Measurements from ENCODE around the gene PRKAG1. TPM values are rescaled to one million over a fixed set of nuclear protein-coding genes. Genes with fewer than 3 reads are reported as not detected.

Gene PRKAG1
- total and polyA plus RNA-seq, 10 of the 15 experiments (the other 5 are each of a cell fraction or from before 2014, with no cell fraction given): 44.5 to 91.6 (median 60.9) TPM

DNA sequence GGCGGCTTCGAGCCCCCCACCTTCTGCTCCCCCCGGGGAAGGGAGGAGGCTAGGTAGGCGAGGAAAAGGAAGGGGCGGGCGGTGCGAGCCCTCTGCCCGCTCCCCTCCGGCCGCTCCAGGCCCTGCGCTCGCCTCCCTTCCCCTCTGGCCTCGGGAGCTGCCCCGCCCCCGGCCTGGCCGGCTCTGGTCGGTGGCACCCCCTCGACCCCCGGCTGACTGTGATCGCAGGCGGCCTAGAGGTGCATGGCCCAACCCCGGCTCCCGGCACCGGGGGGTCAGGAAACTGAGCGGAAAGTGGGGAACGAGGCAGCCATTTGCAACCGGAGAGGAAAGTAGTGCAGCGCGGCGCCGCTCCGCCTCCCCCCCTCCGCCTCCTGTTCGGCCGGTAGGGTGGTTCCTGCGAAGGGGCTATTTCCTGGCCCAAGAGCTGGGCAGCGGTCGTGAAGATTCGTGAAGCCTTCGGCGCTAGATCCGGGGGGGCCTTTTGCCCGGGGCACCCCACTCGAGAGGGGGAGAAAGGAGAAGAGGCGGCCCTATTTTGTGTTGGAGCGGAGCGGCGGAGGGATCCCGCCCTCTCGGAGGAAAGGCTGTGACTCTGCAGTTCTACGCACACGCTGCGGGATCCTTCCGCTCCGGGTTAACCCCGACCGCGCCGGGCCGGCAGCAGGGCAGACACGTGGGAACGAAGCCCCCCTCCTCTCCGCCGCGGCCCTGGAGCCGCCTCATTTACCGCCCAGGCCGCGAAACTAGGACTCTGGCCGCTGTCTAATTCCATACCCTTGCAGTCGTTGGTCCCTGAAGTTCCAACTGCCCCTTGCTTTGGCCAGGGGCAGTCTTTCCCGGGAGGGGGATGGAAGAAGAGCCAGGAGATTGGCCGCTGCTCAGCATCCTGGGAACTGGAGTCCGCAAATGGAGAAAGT is 41.9 kb upstream of the PRKAG1 start, which contains the start of gene KMT2D (continued):
- TF ChIP-seq SMAD5 (IDR thresholded peaks at IDR 0.05; ENCODE audit: low read depth): peak; percentile 65
- TF ChIP-seq IKZF2 (IDR thresholded peaks at IDR 0.05): peak; percentile 90 to 92
- TF ChIP-seq, protein P1, sequence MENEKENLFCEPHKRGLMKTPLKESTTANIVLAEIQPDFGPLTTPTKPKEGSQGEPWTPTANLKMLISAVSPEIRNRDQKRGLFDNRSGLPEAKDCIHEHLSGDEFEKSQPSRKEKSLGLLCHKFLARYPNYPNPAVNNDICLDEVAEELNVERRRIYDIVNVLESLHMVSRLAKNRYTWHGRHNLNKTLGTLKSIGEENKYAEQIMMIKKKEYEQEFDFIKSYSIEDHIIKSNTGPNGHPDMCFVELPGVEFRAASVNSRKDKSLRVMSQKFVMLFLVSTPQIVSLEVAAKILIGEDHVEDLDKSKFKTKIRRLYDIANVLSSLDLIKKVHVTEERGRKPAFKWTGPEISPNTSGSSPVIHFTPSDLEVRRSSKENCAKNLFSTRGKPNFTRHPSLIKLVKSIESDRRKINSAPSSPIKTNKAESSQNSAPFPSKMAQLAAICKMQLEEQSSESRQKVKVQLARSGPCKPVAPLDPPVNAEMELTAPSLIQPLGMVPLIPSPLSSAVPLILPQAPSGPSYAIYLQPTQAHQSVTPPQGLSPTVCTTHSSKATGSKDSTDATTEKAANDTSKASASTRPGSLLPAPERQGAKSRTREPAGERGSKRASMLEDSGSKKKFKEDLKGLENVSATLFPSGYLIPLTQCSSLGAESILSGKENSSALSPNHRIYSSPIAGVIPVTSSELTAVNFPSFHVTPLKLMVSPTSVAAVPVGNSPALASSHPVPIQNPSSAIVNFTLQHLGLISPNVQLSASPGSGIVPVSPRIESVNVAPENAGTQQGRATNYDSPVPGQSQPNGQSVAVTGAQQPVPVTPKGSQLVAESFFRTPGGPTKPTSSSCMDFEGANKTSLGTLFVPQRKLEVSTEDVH (IDR thresholded peaks at IDR 0.05; ENCODE audit: low read depth, partially characterized antibody): peak; percentile 86
- TF ChIP-seq TAF1 (IDR thresholded peaks at IDR 0.05; ENCODE audit: borderline replicate concordance, low read depth, low read length): peak; percentile 77
- TF ChIP-seq NFYA (IDR thresholded peaks at IDR 0.05; ENCODE audit: borderline replicate concordance, low read depth, low read length): no peak
- peak; percentile 76 to 84 for TF ChIP-seq BHLHE40 (IDR thresholded peaks at IDR 0.05; ENCODE audit: borderline replicate concordance in 1 of 2, low read depth in 2 of 2, low read length in 1 of 2)
- TF ChIP-seq TARDBP (IDR thresholded peaks at IDR 0.05; ENCODE audit: borderline replicate concordance): peak; percentile 98
- TF ChIP-seq ASH2L (IDR thresholded peaks at IDR 0.05; ENCODE audit: borderline replicate concordance, low read depth): no peak
- TF ChIP-seq SUPT20H (IDR thresholded peaks at IDR 0.05; ENCODE audit: borderline replicate concordance, control insufficient read depth, low read depth, low read length): no peak
- 0 out of 2 replicates have a peak, but pooled peaks have one; percentile 48 for TF ChIP-seq MYB (IDR thresholded peaks at IDR 0.05; ENCODE audit: borderline replicate concordance, low read depth, low read length)
- no peak for TF ChIP-seq HDAC6 (IDR thresholded peaks at IDR 0.05; ENCODE audit: unreplicated experiment)
- TF ChIP-seq BCLAF1 (IDR thresholded peaks at IDR 0.05): no peak
- TF ChIP-seq, protein P2, sequence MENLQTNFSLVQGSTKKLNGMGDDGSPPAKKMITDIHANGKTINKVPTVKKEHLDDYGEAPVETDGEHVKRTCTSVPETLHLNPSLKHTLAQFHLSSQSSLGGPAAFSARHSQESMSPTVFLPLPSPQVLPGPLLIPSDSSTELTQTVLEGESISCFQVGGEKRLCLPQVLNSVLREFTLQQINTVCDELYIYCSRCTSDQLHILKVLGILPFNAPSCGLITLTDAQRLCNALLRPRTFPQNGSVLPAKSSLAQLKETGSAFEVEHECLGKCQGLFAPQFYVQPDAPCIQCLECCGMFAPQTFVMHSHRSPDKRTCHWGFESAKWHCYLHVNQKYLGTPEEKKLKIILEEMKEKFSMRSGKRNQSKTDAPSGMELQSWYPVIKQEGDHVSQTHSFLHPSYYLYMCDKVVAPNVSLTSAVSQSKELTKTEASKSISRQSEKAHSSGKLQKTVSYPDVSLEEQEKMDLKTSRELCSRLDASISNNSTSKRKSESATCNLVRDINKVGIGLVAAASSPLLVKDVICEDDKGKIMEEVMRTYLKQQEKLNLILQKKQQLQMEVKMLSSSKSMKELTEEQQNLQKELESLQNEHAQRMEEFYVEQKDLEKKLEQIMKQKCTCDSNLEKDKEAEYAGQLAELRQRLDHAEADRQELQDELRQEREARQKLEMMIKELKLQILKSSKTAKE (IDR thresholded peaks at IDR 0.05; ENCODE audit: low read depth, poor library complexity, severe bottlenecking): peak; percentile 93
- peak; percentile 81; the same call in 1 of the 2 replicates for TF ChIP-seq STAT1 (conservative IDR thresholded peaks at IDR 0.05)
- 0 out of 2 replicates have a peak, but pooled peaks have one; percentile 31 for TF ChIP-seq HDGF (IDR thresholded peaks at IDR 0.05)
- peak; percentile 62; the same call in 1 of the 2 replicates for TF ChIP-seq PAX5 (IDR thresholded peaks at IDR 0.05; ENCODE audit: borderline replicate concordance, low read depth, low read length)
- TF ChIP-seq, protein P3, sequence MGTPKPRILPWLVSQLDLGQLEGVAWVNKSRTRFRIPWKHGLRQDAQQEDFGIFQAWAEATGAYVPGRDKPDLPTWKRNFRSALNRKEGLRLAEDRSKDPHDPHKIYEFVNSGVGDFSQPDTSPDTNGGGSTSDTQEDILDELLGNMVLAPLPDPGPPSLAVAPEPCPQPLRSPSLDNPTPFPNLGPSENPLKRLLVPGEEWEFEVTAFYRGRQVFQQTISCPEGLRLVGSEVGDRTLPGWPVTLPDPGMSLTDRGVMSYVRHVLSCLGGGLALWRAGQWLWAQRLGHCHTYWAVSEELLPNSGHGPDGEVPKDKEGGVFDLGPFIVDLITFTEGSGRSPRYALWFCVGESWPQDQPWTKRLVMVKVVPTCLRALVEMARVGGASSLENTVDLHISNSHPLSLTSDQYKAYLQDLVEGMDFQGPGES (IDR thresholded peaks at IDR 0.05): no peak
- TF ChIP-seq KAT2A (conservative IDR thresholded peaks at IDR 0.05; ENCODE audit: control insufficient read depth, low read depth, low read length): no peak

All from GM12878 (cell line).